GM12891 (cell line): ENCODE measurements around the gene PCMTD2.

Source experiments
- POLR2A ChIP-seq: IDR thresholded peaks from 2 replicates; pipeline ENCODE4 v1.6.1; 2011; ENCODE audit warnings: low read depth, low read length, control low read depth
- POU2F2 ChIP-seq: IDR thresholded peaks from 2 replicates; pipeline ENCODE4 v1.6.1; 2011; ENCODE audit warnings: low read depth, mild to moderate bottlenecking, control low read depth, low read length, moderate library complexity
- TAF1 ChIP-seq: IDR thresholded peaks from 2 replicates; pipeline ENCODE4 v1.6.1; 2011; ENCODE audit warnings: low read depth, low read length, control low read depth

GRCh38 chr20:64224351-64225170 lies 31.0 kb upstream of the PCMTD2 start:
- TF ChIP-seq POLR2A (no peak), POU2F2 (no peak), TAF1 (no peak)
